K562 (cell line): ENCODE measurements around the gene PRR5. TPM values are rescaled to one million over a fixed set of nuclear protein-coding genes. Genes with fewer than 3 reads are reported as not detected.
A peak's percentile ranks its signal among the peaks of the same experiment; 100 is the strongest.

Source experiments
- ATAC-seq: fragments of 200-7000 bp; cut with Tn5 transposase; 3 replicates; pipeline ENCODE4 v1.9.1; 2020; ENCODE audit warnings: moderate library complexity
- BruUV-seq: library from RNA; stranded (reverse); fragments of 400-500 nt; replicated peaks from 2 replicates; lab custom pipeline; 2021; lab: Mats Ljungman, UMichigan
- CTCF ChIA-PET: fragments of 300-600 bp; formaldehyde crosslinking; extraction: SDS; loops from one replicate; lab custom pipeline; 2021; ENCODE audit warnings: low intra/inter-chr PET ratio; lab: Yijun Ruan, JAX
- POLR2A ChIA-PET: fragments of 300-600, 350-650 bp; sonication (Branson Sonifier 250); formaldehyde crosslinking; extraction: SDS; loops from one replicate; lab custom pipeline; 2021; ENCODE audit warnings: antibody characterized with exemption, inconsistent platforms; lab: Yijun Ruan, JAX
- DNase-seq, 4 experiments: peaks; one replicate each; pipeline versions ENCODE4 v3.0.0 to v3.0.0-alpha.2; 2011 to 2018; ENCODE audit warnings: low spot score in 3 of 4, mixed read lengths in 3 of 4; ENCODE audit errors: extremely low read depth in 1 of 4
- FAIRE-seq: peaks from 2 replicates; lab custom pipeline; 2011; peaks lifted over from hg19 to GRCh38; lab: Jason Lieb, UNC
- H2AFZ ChIP-seq: 2 replicates; pipeline ENCODE4 v1.6.0; 2011; ENCODE audit warnings: low read depth, low read length, control low read depth, inconsistent platforms
- H3K27ac ChIP-seq: fragments of 200-600 bp; 3 replicates; pipeline ENCODE4 v1.8.0; 2011; ENCODE audit warnings: low read depth, mild to moderate bottlenecking, control low read depth, inconsistent platforms, low read length, moderate library complexity, mixed read lengths; ENCODE audit errors: extremely low read depth
- H3K27me3 ChIP-seq, 2 experiments: fragments of 300-600 bp in 1 of 2; 2 replicates in 1 of 2; 3 replicates in 1 of 2; pipeline versions ENCODE4 v1.6.0 to v1.8.0; 2011; ENCODE audit warnings: inconsistent platforms in 2 of 2, low read length in 2 of 2, mild to moderate bottlenecking in 1 of 2, mixed read lengths in 1 of 2, moderate library complexity in 1 of 2; ENCODE audit not compliant: control insufficient read depth in 2 of 2, insufficient read depth in 2 of 2
- H3K36me3 ChIP-seq: fragments of 300-600 bp; 3 replicates; pipeline ENCODE4 v1.8.0; 2011; ENCODE audit warnings: mild to moderate bottlenecking, low read length, inconsistent platforms; ENCODE audit not compliant: control insufficient read depth, insufficient read depth
- H3K4me1 ChIP-seq, 2 experiments: fragments of 200-600 bp in 1 of 2; replicated peaks in 1 of 2; 2 replicates in 1 of 2; 3 replicates in 1 of 2; pipeline versions ENCODE4 v1.5.1 to v1.8.0; 2011; ENCODE audit warnings: inconsistent platforms in 2 of 2, low read length in 2 of 2, mild to moderate bottlenecking in 1 of 2, mixed read lengths in 1 of 2, moderate library complexity in 1 of 2; ENCODE audit not compliant: control insufficient read depth in 2 of 2, insufficient read depth in 2 of 2
- H3K4me2 ChIP-seq: 2 replicates; pipeline ENCODE4 v1.6.1; 2011; ENCODE audit warnings: low read length, control low read depth, inconsistent platforms, mixed read lengths; ENCODE audit not compliant: insufficient read depth
- H3K4me3 ChIP-seq: fragments of 200-600 bp; sonication (generic), shearing (Covaris generic); 2 replicates; pipeline ENCODE4 v1.5.1; 2016; ENCODE audit warnings: control low read depth, inconsistent platforms
- H3K79me2 ChIP-seq: fragments of 200-600 bp; 3 replicates; pipeline ENCODE4 v1.8.0; 2011; ENCODE audit warnings: low read length, inconsistent platforms; ENCODE audit not compliant: control insufficient read depth, insufficient read depth
- H3K9ac ChIP-seq, 2 experiments: 2 replicates each; pipeline versions ENCODE4 v1.6.0 to v1.6.1; 2011; ENCODE audit warnings: low read depth in 2 of 2, low read length in 2 of 2, control low read depth in 1 of 2, inconsistent platforms in 1 of 2, mild to moderate bottlenecking in 1 of 2, mixed read lengths in 1 of 2; ENCODE audit not compliant: insufficient read depth in 1 of 2
- H3K9me1 ChIP-seq: one replicate; pipeline ENCODE4 v1.6.0; 2011; ENCODE audit warnings: inconsistent platforms, mild to moderate bottlenecking, low read length, moderate library complexity; ENCODE audit not compliant: control insufficient read depth, insufficient read depth
- H3K9me3 ChIP-seq: replicated peaks from 2 replicates; pipeline ENCODE4 v1.5.1; 2011; ENCODE audit warnings: low read depth, low read length, inconsistent platforms; ENCODE audit not compliant: control insufficient read depth, insufficient read depth
- H4K20me1 ChIP-seq: replicated peaks from 2 replicates; pipeline ENCODE4 v1.6.1; 2011; ENCODE audit warnings: low read length, inconsistent platforms, mixed read lengths; ENCODE audit not compliant: control insufficient read depth, insufficient read depth
- ATF7 ChIP-seq: fragments of 450-650 bp; IDR thresholded peaks from 2 replicates; pipeline ENCODE4 v1.7.1; 2014; ENCODE audit warnings: mild to moderate bottlenecking, moderate library complexity
- BDP1 ChIP-seq: IDR thresholded peaks from 3 replicates; pipeline ENCODE4 v1.6.1; 2011; ENCODE audit not compliant: insufficient read length, insufficient read depth
- WGBS: fragments of 100-300 bp; shearing (Covaris generic); methylation state at CpG from one replicate; pipeline ENCODE4 v1.1.6; 2016; ENCODE audit warnings: low coverage, mixed read lengths; ENCODE audit not compliant: insufficient coverage; ENCODE audit errors: missing lambda C conversion rate; 5-methylcytosine and 5-hydroxymethylcytosine counted together
- in situ Hi-C: fragments of 300-500 bp; cut with MboI; formaldehyde crosslinking; loops from 4 replicates; pipeline ENCODE4 v1.15.0; 2018; ENCODE audit warnings: inconsistent platforms, mixed read lengths
- intact Hi-C: fragments of 100-400 bp; cut with micrococcal nuclease; formaldehyde crosslinking; loops from 2 replicates; pipeline ENCODE4 v1.14.2; 2022
- polyA plus RNA-seq, 8 experiments: library from polyadenylated mRNA; depleted of rRNA in 4 of 8; stranded (reverse) in 5 of 8; unstranded in 3 of 8; fragments of >200 nt; fragmentation: Nextera tagmentation in 2 of 8; fragmentation: Illumina TruSeq in 1 of 8; extraction: Ambion mirVana in 2 of 8; extraction: Trizol in 1 of 8; gene quantifications; 2 replicates each; pipeline versions ENCODE4 v1.2.1 to v1.2.3, GENCODE V29; 2011 to 2014; ENCODE audit warnings: inconsistent platforms in 1 of 8, missing spikeins in 1 of 8
- total RNA-seq, 7 experiments: library from RNA; depleted of rRNA in 6 of 7; stranded (reverse); fragments of >200 nt in 6 of 7; fragmentation: Illumina TruSeq in 2 of 7; extraction: Trizol in 2 of 7; gene quantifications; 2 replicates each; pipeline versions ENCODE4 v1.2.1 to v1.2.3, GENCODE V29; 2011 to 2021; ENCODE audit warnings: low replicate concordance in 1 of 7
- TF ChIP-seq, protein P1 (sequence below), 2 experiments: IDR thresholded peaks; 2 replicates each; pipeline ENCODE4 v1.6.1; 2011; ENCODE audit warnings: borderline replicate concordance in 1 of 2, control low read depth in 1 of 2, low read depth in 1 of 2, low read length in 1 of 2, mild to moderate bottlenecking in 1 of 2, mixed read lengths in 1 of 2, moderate library complexity in 1 of 2; ENCODE audit not compliant: insufficient read depth in 1 of 2, insufficient read length in 1 of 2, poor library complexity in 1 of 2, severe bottlenecking in 1 of 2; ENCODE audit errors: extremely low read depth in 1 of 2

Gene PRR5
- total and polyA plus RNA-seq, 9 of the 15 experiments (the other 6 are each of a cell fraction or from before 2014, with no cell fraction given) = 0.13 to 21.0 (median 7.5) TPM

DNA sequence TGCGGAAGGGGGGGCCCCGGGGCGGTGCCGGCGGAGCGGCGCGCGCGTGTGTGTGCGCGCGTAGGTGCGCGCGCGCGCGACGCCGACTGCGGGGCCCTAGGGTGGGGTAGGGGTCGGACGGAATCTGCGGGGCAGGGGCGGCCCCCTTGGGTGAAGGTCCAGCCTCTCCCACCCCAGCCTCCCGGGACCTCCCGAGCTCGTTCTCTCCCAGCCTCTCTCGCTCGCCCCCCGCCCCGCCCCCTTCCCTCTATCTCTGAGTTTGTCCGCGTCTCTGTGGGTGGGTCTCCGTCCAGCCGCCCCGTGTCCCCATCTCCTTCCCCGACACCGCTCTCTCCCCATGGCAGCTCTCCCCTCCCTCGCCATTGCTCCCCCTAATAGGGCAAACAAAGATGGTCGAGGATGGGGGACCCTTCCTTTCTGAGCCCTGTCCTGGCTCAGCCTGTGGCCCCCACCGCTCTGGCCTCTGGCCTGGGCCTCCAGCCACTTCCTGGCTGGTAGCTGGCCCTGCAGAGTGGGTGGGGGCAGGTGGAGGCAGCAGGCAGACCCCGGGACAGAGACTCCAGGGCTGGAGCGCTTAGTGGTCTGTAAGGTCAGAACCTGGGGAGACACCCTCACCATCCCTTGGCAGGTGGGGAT, 33.0 kb upstream of the PRR5 start:
- BruUV-seq = no TSS peak
- H3K9me1 ChIP-seq = no peaks in the 10 kb centered on the region
- H2AFZ ChIP-seq = no peak overlapping the region
- in situ Hi-C loops = no loop called here
- H3K4me2 ChIP-seq = peak overlapping the region; percentile 66; the same call in 1 of the 2 replicates
- intact Hi-C loops = no loop called here
- no peak for ATAC-seq
- ChIA-PET POLR2A (interaction anchor here (0.6 kb wide), 1 partner anchor 45 kb away, joined by 3 read pairs; no protein-coding TSS in a partner anchor), CTCF (no interaction called here)
- 20% methylated on average over 1 of the region's 45 CpGs for WGBS
- no peak overlapping the region for H3K27ac ChIP-seq
- no peaks in the 10 kb centered on the region for H3K9me3 ChIP-seq
- peaks cover 0 to 23% of the 10 kb centered on the region in 2 experiments; a peak in 3 of 5 replicates for H3K4me1 ChIP-seq
- peak overlapping the region in 1 of 2 experiments; percentile 74; a peak in 1 of 4 replicates for H3K9ac ChIP-seq
- H3K36me3 ChIP-seq = no peaks in the 10 kb centered on the region
- peaks cover 0 to 4% of the 10 kb centered on the region in 2 experiments; a peak in 2 of 5 replicates for H3K27me3 ChIP-seq
- peak in 2 of 4 experiments; percentile 22 to 27 for DNase-seq
- no peaks in the 10 kb centered on the region for H4K20me1 ChIP-seq
- H3K79me2 ChIP-seq = no peaks in the 10 kb centered on the region
- peak overlapping the region; percentile 37 for H3K4me3 ChIP-seq
- no peak for FAIRE-seq
- TF ChIP-seq, protein P1, sequence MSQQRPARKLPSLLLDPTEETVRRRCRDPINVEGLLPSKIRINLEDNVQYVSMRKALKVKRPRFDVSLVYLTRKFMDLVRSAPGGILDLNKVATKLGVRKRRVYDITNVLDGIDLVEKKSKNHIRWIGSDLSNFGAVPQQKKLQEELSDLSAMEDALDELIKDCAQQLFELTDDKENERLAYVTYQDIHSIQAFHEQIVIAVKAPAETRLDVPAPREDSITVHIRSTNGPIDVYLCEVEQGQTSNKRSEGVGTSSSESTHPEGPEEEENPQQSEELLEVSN (IDR thresholded peaks at IDR 0.05; ENCODE audit: borderline replicate concordance in 1 of 2, extremely low read depth in 1 of 2, insufficient read depth in 1 of 2, insufficient read length in 1 of 2, low read depth in 1 of 2, low read length in 1 of 2, poor library complexity in 1 of 2, severe bottlenecking in 1 of 2) = peak in 1 of 2 experiments; percentile 29
- TF ChIP-seq ATF7 (no peak), BDP1 (no peak)
